ENCODE results near the gene ZBED2. TPM values are rescaled to one million over a fixed set of nuclear protein-coding genes. Genes with fewer than 3 reads are reported as not detected.

ZBED2 gene
- total RNA-seq, 2 donors from 2014 or later, result 0.52 TPM; not detected in 1

- Histone ChIP-seq H3K4me3 (no peak overlapping the region), H3K9me3 (no peaks in the 10 kb centered on the region), H3K27me3 (no peaks in the 10 kb centered on the region), H3K9ac (ENCODE audit: low read depth in 2 of 2, low read length in 2 of 2) (no peak overlapping the region), H3K27ac (no peak overlapping the region), H3K36me3 (no peaks in the 10 kb centered on the region), H3K4me1 (no peaks in the 10 kb centered on the region)
- TF ChIP-seq CTCF (IDR thresholded peaks at IDR 0.05), result no peak
- intact Hi-C loops (cut with DNase I), result no loop called here
- DNase-seq, result no peak
Measured at GRCh38 chr3:111577798-111578685, 17.1 kb downstream of the ZBED2 start.

GRCh38 chr3:111577113-111577512, 18.0 kb downstream of the ZBED2 start:
- DNase-seq, result no peak
- Histone ChIP-seq H3K4me1 (no peaks in the 10 kb centered on the region), H3K4me3 (no peak overlapping the region), H3K9ac (ENCODE audit: low read depth in 2 of 2, low read length in 2 of 2) (no peak overlapping the region), H3K9me3 (no peaks in the 10 kb centered on the region), H3K36me3 (no peaks in the 10 kb centered on the region), H3K27ac (no peak overlapping the region), H3K27me3 (no peaks in the 10 kb centered on the region)
- intact Hi-C loops (cut with DNase I), result no loop called here
- no peak for TF ChIP-seq CTCF (IDR thresholded peaks at IDR 0.05)

- Histone ChIP-seq H3K36me3 (no peaks in the 10 kb centered on the region), H3K9me3 (no peaks in the 10 kb centered on the region), H3K27me3 (no peaks in the 10 kb centered on the region), H3K27ac (no peak overlapping the region), H3K4me1 (no peaks in the 10 kb centered on the region), H3K9ac (ENCODE audit: low read depth in 2 of 2, low read length in 2 of 2) (no peak overlapping the region), H3K4me3 (no peak overlapping the region)
- no peak for DNase-seq
- intact Hi-C loops (cut with DNase I), result no loop called here
- TF ChIP-seq CTCF (IDR thresholded peaks at IDR 0.05), result no peak
Measured at GRCh38 chr3:111571907-111572460, 23.2 kb downstream of the ZBED2 start.

- no peak for DNase-seq
- Histone ChIP-seq H3K27me3 (no peaks in the 10 kb centered on the region), H3K4me1 (no peaks in the 10 kb centered on the region), H3K9me3 (no peaks in the 10 kb centered on the region), H3K36me3 (no peaks in the 10 kb centered on the region), H3K4me3 (no peak overlapping the region), H3K27ac (no peak overlapping the region), H3K9ac (ENCODE audit: low read depth in 2 of 2, low read length in 2 of 2) (no peak overlapping the region)
- TF ChIP-seq CTCF (IDR thresholded peaks at IDR 0.05), result no peak
- intact Hi-C loops (cut with DNase I), result no loop called here
Measured at GRCh38 chr3:111571282-111571681, 23.9 kb downstream of the ZBED2 start.

- Histone ChIP-seq H3K4me1 (no peaks in the 10 kb centered on the region), H3K9me3 (no peaks in the 10 kb centered on the region), H3K27me3 (no peaks in the 10 kb centered on the region), H3K36me3 (no peaks in the 10 kb centered on the region), H3K4me3 (no peak overlapping the region), H3K9ac (ENCODE audit: low read depth in 2 of 2, low read length in 2 of 2) (no peak overlapping the region), H3K27ac (no peak overlapping the region)
- intact Hi-C loops (cut with DNase I), result no loop called here
- no peak for TF ChIP-seq CTCF (IDR thresholded peaks at IDR 0.05)
- no peak for DNase-seq
Measured at GRCh38 chr3:111570404-111571030, 24.6 kb downstream of the ZBED2 start.
